Bronchial epithelial cell (primary cell): ENCODE results near the gene NELFA. TPM values are rescaled to one million over a fixed set of nuclear protein-coding genes. Genes with fewer than 3 reads are reported as not detected.
A peak's percentile ranks its signal among the peaks of the same experiment; 100 is the strongest.

Experiments used
- DNase-seq: peaks from one replicate; pipeline ENCODE4 v3.0.0-alpha.2; 2010; ENCODE audit warnings: low read depth
- FAIRE-seq: peaks from 2 replicates; lab custom pipeline; 2011; peaks lifted over from hg19 to GRCh38; lab: Jason Lieb, UNC
- H3K27me3 ChIP-seq: 2 replicates; pipeline ENCODE4 v1.5.1; 2011; ENCODE audit warnings: low read length; ENCODE audit not compliant: control insufficient read depth, insufficient read depth
- H3K36me3 ChIP-seq: 2 replicates; pipeline ENCODE4 v1.5.1; 2011; ENCODE audit warnings: low read length; ENCODE audit not compliant: control insufficient read depth, insufficient read depth
- H3K4me3 ChIP-seq: 2 replicates; pipeline ENCODE4 v1.5.1; 2011; ENCODE audit warnings: mild to moderate bottlenecking, low read depth, low read length, control low read depth
- CTCF ChIP-seq: IDR thresholded peaks from 2 replicates; pipeline ENCODE4 v1.5.1; 2011; ENCODE audit warnings: mild to moderate bottlenecking, moderate library complexity, low read length, control low read depth, inconsistent platforms; ENCODE audit not compliant: insufficient read depth, severe bottlenecking
- total RNA-seq: library from RNA; depleted of rRNA; stranded (reverse); fragments of >200 nt; gene quantifications from 2 replicates; pipeline ENCODE4 v1.2.1, GENCODE V29; 2014

Gene NELFA
- total RNA-seq, result 14.7 and 17.9 TPM in 2 replicates

DNA sequence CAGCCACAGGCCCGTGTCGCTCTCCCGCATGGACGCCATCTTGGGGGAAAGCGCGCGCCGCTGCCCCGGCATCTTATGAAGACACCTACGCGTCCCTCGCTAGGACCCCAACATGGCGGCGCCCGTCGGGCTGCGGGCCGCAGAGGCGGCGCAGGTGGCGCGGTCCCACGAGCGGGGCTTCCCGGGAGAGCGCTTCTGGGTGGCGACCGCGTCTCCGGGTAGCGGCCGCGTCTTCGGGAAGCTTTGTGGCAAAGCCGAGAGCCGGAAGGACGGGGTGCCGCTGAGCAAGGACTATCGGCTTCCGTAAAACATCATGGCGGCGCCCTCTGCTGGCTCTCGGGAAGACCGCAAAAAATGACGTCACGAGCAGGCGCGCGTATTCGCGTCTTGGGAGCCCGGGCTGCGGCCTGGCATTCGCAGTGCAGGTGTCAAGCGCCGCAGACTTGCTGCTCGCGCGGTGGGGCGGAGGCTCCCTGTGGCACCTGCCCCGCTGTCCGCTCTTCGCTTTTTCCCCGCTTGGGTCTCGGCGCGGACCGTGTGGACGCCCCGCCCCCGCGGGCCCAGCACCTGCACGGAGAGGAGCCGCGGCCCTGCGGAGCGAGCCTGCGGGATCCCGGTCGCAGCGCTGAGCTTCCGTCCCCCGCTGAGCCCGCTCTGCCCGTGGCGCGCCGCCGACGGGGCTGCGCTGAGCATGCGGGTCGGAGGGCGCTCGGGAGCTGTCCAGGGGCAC, at the start of gene NELFA:
Gene NELFA, minus strand, starts transcription at position 54 of the 730 bp plus-strand sequence. Its CDS starts 15 bp downstream, at position 39.
- DNase-seq (peak; percentile 82), FAIRE-seq (no peak)
- Histone ChIP-seq H3K27me3 (no peaks in the 10 kb centered on the region), H3K4me3 (peak within 1 kb of the TSS; percentile 100), H3K36me3 (no peaks in the 10 kb centered on the region)
- TF ChIP-seq CTCF, result peak; percentile 62

GRCh38 chr4:2057382-2058065, 48.8 kb upstream of the NELFA start:
- FAIRE-seq, result no peak
- Histone ChIP-seq H3K36me3 (no peaks in the 10 kb centered on the region), H3K4me3 (no peak overlapping the region), H3K27me3 (peaks cover 15% of the 10 kb centered on the region)
- no peak for TF ChIP-seq CTCF
- DNase-seq, result no peak

DNA sequence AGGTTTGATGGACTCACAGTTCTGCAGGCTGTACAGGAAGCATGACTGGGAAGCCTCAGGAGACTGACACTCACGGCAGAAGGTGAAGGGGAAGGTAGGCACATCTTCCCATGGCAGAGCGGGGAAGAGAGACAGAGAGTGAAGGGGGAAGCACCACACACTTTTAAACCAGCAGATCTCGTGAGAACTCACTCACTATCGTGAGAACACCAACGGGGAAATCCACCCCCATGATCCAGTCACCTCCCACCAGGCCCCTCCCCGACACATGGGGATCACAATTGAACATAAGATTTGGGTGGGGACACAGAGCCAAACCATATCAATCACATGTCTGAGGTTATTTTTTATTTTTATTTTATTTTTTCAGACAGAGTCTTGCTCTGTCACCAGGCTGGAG, 45.4 kb upstream of the NELFA start:
- no peak for TF ChIP-seq CTCF
- Histone ChIP-seq H3K4me3 (no peak overlapping the region), H3K36me3 (no peaks in the 10 kb centered on the region), H3K27me3 (peaks cover 13% of the 10 kb centered on the region)
- no peak for DNase-seq
- FAIRE-seq, result no peak

GRCh38 chr4:2051086-2051485, 42.3 kb upstream of the NELFA start:
- TF ChIP-seq CTCF, result no peak
- DNase-seq (no peak), FAIRE-seq (no peak)
- Histone ChIP-seq H3K36me3 (no peaks in the 10 kb centered on the region), H3K4me3 (no peak overlapping the region), H3K27me3 (no peaks in the 10 kb centered on the region)

- TF ChIP-seq CTCF, result no peak
- Histone ChIP-seq H3K36me3 (no peaks in the 10 kb centered on the region), H3K27me3 (no peaks in the 10 kb centered on the region), H3K4me3 (no peak overlapping the region)
- FAIRE-seq (no peak), DNase-seq (no peak)
Observed at GRCh38 chr4:2049811-2050210, 41.0 kb upstream of the NELFA start.
